Muscle layer of duodenum (tissue), 2 donors: ENCODE data around the gene EHHADH.

ENCODE experiments used
- H3K27ac ChIP-seq: one replicate; pipeline ENCODE4 v1.7.0; 2013; ENCODE audit warnings: mild to moderate bottlenecking, low read length
- H3K27me3 ChIP-seq: one replicate; pipeline ENCODE4 v1.7.0; 2013; ENCODE audit warnings: low read depth, mild to moderate bottlenecking, control low read depth, low read length
- H3K36me3 ChIP-seq, 2 donors: one replicate each; pipeline ENCODE4 v1.7.0; 2013; ENCODE audit warnings: low read length in 2 of 2, control low read depth in 1 of 2, mild to moderate bottlenecking in 1 of 2; ENCODE audit not compliant: insufficient read depth in 2 of 2, control insufficient read depth in 1 of 2
- H3K4me1 ChIP-seq, 2 donors: one replicate each; pipeline ENCODE4 v1.7.0; 2013; ENCODE audit warnings: low read length in 2 of 2, mild to moderate bottlenecking in 2 of 2, control low read depth in 1 of 2, moderate library complexity in 1 of 2; ENCODE audit not compliant: insufficient read depth in 2 of 2, control insufficient read depth in 1 of 2
- H3K4me3 ChIP-seq, 2 donors: one replicate each; pipeline ENCODE4 v1.7.0; 2013; ENCODE audit warnings: low read length in 2 of 2, low read depth in 1 of 2, mild to moderate bottlenecking in 1 of 2
- H3K9me3 ChIP-seq, 2 donors: one replicate each; pipeline ENCODE4 v1.7.0; 2013; ENCODE audit warnings: low read length in 2 of 2, control low read depth in 1 of 2, mild to moderate bottlenecking in 1 of 2; ENCODE audit not compliant: control insufficient read depth in 1 of 2
- donor health status: healthy.

Gene EHHADH

GRCh38 chr3:185153861-185154629, 99.8 kb downstream of the EHHADH start:
- H3K27ac ChIP-seq, result no peak overlapping the region
- H3K9me3 ChIP-seq, result no peaks in the 10 kb centered on the region
- peak overlapping the region in 1 of 2 donors; percentile 84 for H3K4me3 ChIP-seq
- H3K4me1 ChIP-seq, result peaks cover 0 to 4% of the 10 kb centered on the region in 2 donors
- no peaks in the 10 kb centered on the region for H3K27me3 ChIP-seq
- H3K36me3 ChIP-seq, result no peaks in the 10 kb centered on the region

DNA sequence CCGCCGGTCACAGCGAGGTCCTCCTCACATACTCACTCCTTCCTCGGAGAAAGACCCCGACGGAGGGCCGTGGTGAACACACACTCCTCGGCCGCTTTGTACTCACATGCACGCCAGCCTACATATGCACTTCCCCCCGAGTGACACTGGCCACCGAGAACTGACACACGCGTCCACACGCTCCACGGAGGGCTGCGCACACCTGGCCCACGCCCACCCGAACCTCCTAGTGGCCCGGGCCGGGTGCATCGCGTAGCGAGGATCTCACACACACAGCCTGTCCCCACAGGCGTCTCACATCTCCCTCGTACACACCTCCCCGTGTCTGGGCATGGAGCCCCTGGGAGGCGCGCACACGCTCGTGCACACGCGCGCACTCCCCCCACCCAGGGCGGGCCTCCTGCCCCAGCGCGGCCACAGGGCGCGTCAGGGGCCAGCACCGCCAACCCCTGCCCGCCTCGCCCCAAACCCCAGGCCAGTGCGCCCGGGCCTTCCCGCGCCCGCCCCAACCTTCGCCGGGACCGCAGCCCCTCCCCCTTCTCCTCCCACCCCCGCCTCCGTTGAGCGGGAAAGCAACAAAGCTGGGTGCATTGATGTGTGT, 100.6 kb downstream of the EHHADH start:
- H3K36me3 ChIP-seq, result no peaks in the 10 kb centered on the region
- H3K27me3 ChIP-seq, result no peaks in the 10 kb centered on the region
- peak overlapping the region; percentile 57 to 84 for H3K4me3 ChIP-seq
- peaks cover 0 to 11% of the 10 kb centered on the region in 2 donors for H3K4me1 ChIP-seq
- H3K27ac ChIP-seq, result no peak overlapping the region
- no peaks in the 10 kb centered on the region for H3K9me3 ChIP-seq

DNA sequence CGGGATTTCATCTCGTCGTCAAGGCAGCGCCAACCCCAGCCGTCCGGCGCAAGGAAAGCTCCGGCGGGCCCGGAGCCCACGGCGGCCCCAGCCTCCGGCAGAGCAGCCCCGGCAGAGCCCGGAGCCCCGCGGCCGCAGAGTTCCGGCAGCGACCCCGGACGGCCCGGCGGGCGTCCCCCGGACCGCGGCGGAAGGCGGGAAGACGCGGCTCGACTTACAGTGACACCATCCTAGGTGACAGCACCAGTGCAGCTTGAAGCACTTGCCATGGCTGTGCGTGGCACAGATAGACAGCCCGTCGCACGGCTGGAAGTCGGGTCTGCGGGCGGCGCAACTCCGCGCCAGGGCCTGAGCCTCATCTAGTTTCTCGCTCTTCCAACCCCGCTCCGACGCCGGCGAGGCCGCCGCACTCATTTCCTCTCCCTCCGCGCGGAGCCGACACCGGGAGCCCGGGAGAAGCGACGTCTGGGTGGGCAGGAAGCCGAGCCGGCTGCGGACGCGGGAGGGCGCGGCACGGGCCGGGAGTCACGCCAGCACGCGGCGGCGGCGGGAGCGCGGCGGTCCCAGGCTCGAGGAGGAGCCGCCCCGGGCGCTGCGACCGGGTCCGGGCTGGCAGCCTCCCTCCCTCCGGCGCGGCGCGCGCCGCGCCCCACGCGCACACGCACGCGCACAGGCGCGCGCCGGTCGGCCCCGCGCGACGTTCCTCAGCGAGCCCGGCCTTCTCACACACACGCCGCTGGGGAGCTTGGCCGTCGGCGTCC, 101.3 kb downstream of the EHHADH start, which contains the start of gene C3orf70:
Gene C3orf70 (minus strand): TSS at position 651 of the 761 bp plus-strand sequence. CDS start 237 bp downstream, at position 414.
- Histone ChIP-seq H3K27ac (peak within 1 kb of the TSS; percentile 78), H3K9me3 (no peaks in the 10 kb centered on the region), H3K4me1 (peaks cover 0 to 16% of the 10 kb centered on the region in 2 donors), H3K27me3 (no peaks in the 10 kb centered on the region), H3K36me3 (no peaks in the 10 kb centered on the region), H3K4me3 (peak within 1 kb of the TSS; percentile 84 to 86)

- Histone ChIP-seq H3K4me1 (peaks cover 0 to 19% of the 10 kb centered on the region in 2 donors), H3K27me3 (no peaks in the 10 kb centered on the region), H3K36me3 (no peaks in the 10 kb centered on the region), H3K9me3 (no peaks in the 10 kb centered on the region), H3K27ac (peak overlapping the region; percentile 78), H3K4me3 (peak overlapping the region; percentile 84 to 86)
Measured at GRCh38 chr3:185151964-185152409, 101.9 kb downstream of the EHHADH start.

- no peaks in the 10 kb centered on the region for H3K9me3 ChIP-seq
- H3K36me3 ChIP-seq, result no peaks in the 10 kb centered on the region
- H3K4me1 ChIP-seq, result peaks cover 0 to 19% of the 10 kb centered on the region in 2 donors
- peak overlapping the region; percentile 78 for H3K27ac ChIP-seq
- H3K27me3 ChIP-seq, result no peaks in the 10 kb centered on the region
- H3K4me3 ChIP-seq, result peak overlapping the region; percentile 84 to 86
Measured at GRCh38 chr3:185151101-185151963, 102.5 kb downstream of the EHHADH start.

GRCh38 chr3:185150561-185150960, 103.3 kb downstream of the EHHADH start:
- Histone ChIP-seq H3K27me3 (no peaks in the 10 kb centered on the region), H3K4me3 (peak overlapping the region; percentile 84 to 86), H3K4me1 (peaks cover 0 to 19% of the 10 kb centered on the region in 2 donors), H3K27ac (peak overlapping the region; percentile 78), H3K9me3 (no peaks in the 10 kb centered on the region), H3K36me3 (no peaks in the 10 kb centered on the region)

GRCh38 chr3:185149591-185149990, 104.3 kb downstream of the EHHADH start:
- H3K27me3 ChIP-seq, result no peaks in the 10 kb centered on the region
- H3K9me3 ChIP-seq, result no peaks in the 10 kb centered on the region
- H3K36me3 ChIP-seq, result no peaks in the 10 kb centered on the region
- peak overlapping the region; percentile 78 for H3K27ac ChIP-seq
- peaks cover 0 to 19% of the 10 kb centered on the region in 2 donors for H3K4me1 ChIP-seq
- H3K4me3 ChIP-seq, result no peak overlapping the region

DNA sequence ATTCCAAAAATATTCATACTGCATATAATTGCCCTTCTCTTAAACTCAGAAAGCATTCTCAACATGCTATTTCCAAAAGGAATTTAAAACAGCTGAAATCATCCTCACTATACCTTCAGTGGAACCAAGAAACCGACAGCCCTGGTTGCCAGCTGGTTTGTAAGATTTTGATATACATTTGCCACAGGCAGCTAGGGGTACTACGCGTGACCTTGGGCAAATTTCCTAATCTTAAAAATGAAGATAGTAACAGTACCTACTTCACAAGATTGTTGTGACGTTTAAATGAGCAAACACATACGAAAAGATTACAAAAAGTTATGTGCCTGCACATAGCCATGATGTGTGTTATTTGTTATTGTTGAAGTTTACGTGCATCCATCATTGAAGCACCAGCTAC, 108.3 kb downstream of the EHHADH start:
- Histone ChIP-seq H3K27me3 (no peaks in the 10 kb centered on the region), H3K4me3 (no peak overlapping the region), H3K27ac (no peak overlapping the region), H3K9me3 (no peaks in the 10 kb centered on the region), H3K4me1 (peaks cover 0 to 26% of the 10 kb centered on the region in 2 donors), H3K36me3 (no peaks in the 10 kb centered on the region)

- Histone ChIP-seq H3K4me1 (peaks cover 0 to 26% of the 10 kb centered on the region in 2 donors), H3K27me3 (no peaks in the 10 kb centered on the region), H3K36me3 (no peaks in the 10 kb centered on the region), H3K9me3 (no peaks in the 10 kb centered on the region), H3K4me3 (no peak overlapping the region), H3K27ac (no peak overlapping the region)
Measured at GRCh38 chr3:185144784-185145183, 109.1 kb downstream of the EHHADH start.
